Measurements from ENCODE around the gene PKIG.

GRCh38 chr20:44600301-44600700 lies 17.9 kb downstream of the PKIG start:
- no peak for TF ChIP-seq EZH2 (IDR thresholded peaks at IDR 0.05)
- no peak for TF ChIP-seq POLR2AphosphoS5 (IDR thresholded peaks at IDR 0.05; ENCODE audit: borderline replicate concordance, low read depth, low read length)
